ENCODE results near the gene NMNAT2. TPM values are rescaled to one million over a fixed set of nuclear protein-coding genes. Genes with fewer than 3 reads are reported as not detected.

NMNAT2 gene
- total RNA-seq, 4 donors from 2014 or later: 0.93 to 2.2 (median 1.9) TPM

GRCh38 chr1:183361081-183361480 lies 57.1 kb downstream of the NMNAT2 start:
- peaks cover 0 to 8% (median 0%) of the 10 kb centered on the region in 3 donors for H3K4me1 ChIP-seq
- no peak for TF ChIP-seq EP300 (IDR thresholded peaks at IDR 0.05)
- TF ChIP-seq POLR2A (IDR thresholded peaks at IDR 0.05): no peak
- TF ChIP-seq CTCF (IDR thresholded peaks at IDR 0.05): no peak
- H3K9me3 ChIP-seq: no peaks in the 10 kb centered on the region
- no peak overlapping the region for H3K4me3 ChIP-seq
- H3K36me3 ChIP-seq: no peaks in the 10 kb centered on the region
- WGBS, 2 donors (ENCODE audit: low coverage in 1 of 2): 70 to 79% methylated on average over 2 to 4 of the region's 4 CpGs
- no peak overlapping the region for H3K27ac ChIP-seq
- H3K27me3 ChIP-seq: no peaks in the 10 kb centered on the region
- no peak for ATAC-seq

- no peak overlapping the region for H3K27ac ChIP-seq
- no peak for ATAC-seq
Observed at GRCh38 chr1:183360473-183360872, 57.7 kb downstream of the NMNAT2 start.

GRCh38 chr1:183356534-183357182 lies 61.5 kb downstream of the NMNAT2 start:
- TF ChIP-seq POLR2AphosphoS5 (IDR thresholded peaks at IDR 0.05) (no peak), POLR2A (IDR thresholded peaks at IDR 0.05) (no peak), EP300 (IDR thresholded peaks at IDR 0.05) (no peak), CTCF (IDR thresholded peaks at IDR 0.05) (no peak)
- 33 to 38% methylated on average over 4 to 6 of the region's 6 CpGs for WGBS, 2 donors (ENCODE audit: low coverage in 1 of 2)
- H3K27me3 ChIP-seq: no peaks in the 10 kb centered on the region
- H3K27ac ChIP-seq: no peak overlapping the region
- peaks cover 0 to 8% (median 0%) of the 10 kb centered on the region in 3 donors for H3K4me1 ChIP-seq
- no peaks in the 10 kb centered on the region for H3K36me3 ChIP-seq
- no peak for ATAC-seq
- no peak overlapping the region for H3K4me3 ChIP-seq
- no peaks in the 10 kb centered on the region for H3K9me3 ChIP-seq

More at GRCh38 chr1:183360473-183360872, 57.7 kb downstream of the NMNAT2 start:
- Histone ChIP-seq H3K36me3 (no peaks in the 10 kb centered on the region), H3K4me1 (peaks cover 0 to 8% (median 0%) of the 10 kb centered on the region in 3 donors), H3K9me3 (no peaks in the 10 kb centered on the region), H3K27me3 (no peaks in the 10 kb centered on the region), H3K4me3 (no peak overlapping the region)
- 13 to 26% methylated on average over 3 to 5 of the region's 5 CpGs for WGBS, 2 donors (ENCODE audit: low coverage in 1 of 2)
- TF ChIP-seq POLR2AphosphoS5 (IDR thresholded peaks at IDR 0.05) (no peak), CTCF (IDR thresholded peaks at IDR 0.05) (no peak), POLR2A (IDR thresholded peaks at IDR 0.05) (no peak), EP300 (IDR thresholded peaks at IDR 0.05) (no peak)

GRCh38 chr1:183355797-183356196 lies 62.4 kb downstream of the NMNAT2 start:
- ATAC-seq: no peak
- Histone ChIP-seq H3K36me3 (no peaks in the 10 kb centered on the region), H3K27ac (no peak overlapping the region), H3K9me3 (no peaks in the 10 kb centered on the region), H3K4me3 (no peak overlapping the region), H3K27me3 (no peaks in the 10 kb centered on the region), H3K4me1 (peaks cover 0 to 8% (median 0%) of the 10 kb centered on the region in 3 donors)
- WGBS, 2 donors (ENCODE audit: low coverage in 1 of 2): 87 to 100% methylated on average over 2 to 3 of the region's 3 CpGs
- TF ChIP-seq CTCF (IDR thresholded peaks at IDR 0.05) (no peak), EP300 (IDR thresholded peaks at IDR 0.05) (no peak), POLR2AphosphoS5 (IDR thresholded peaks at IDR 0.05) (no peak), POLR2A (IDR thresholded peaks at IDR 0.05) (no peak)

- whole genome bisulfite sequencing, 2 donors (ENCODE audit: low coverage in 1 of 2): 87 to 89% methylated on average over 3 to 6 of the region's 6 CpGs
- TF ChIP-seq CTCF (IDR thresholded peaks at IDR 0.05) (no peak), POLR2AphosphoS5 (IDR thresholded peaks at IDR 0.05) (no peak), POLR2A (IDR thresholded peaks at IDR 0.05) (no peak), EP300 (IDR thresholded peaks at IDR 0.05) (no peak)
- Histone ChIP-seq H3K4me1 (peaks cover 0 to 9% (median 0%) of the 10 kb centered on the region in 3 donors), H3K4me3 (no peak overlapping the region), H3K27ac (no peak overlapping the region), H3K36me3 (no peaks in the 10 kb centered on the region), H3K27me3 (no peaks in the 10 kb centered on the region), H3K9me3 (no peaks in the 10 kb centered on the region)
- no peak for ATAC-seq
Observed at GRCh38 chr1:183355181-183355580, 63.0 kb downstream of the NMNAT2 start.
